Measurements from ENCODE around the gene OSTN. TPM values are rescaled to one million over a fixed set of nuclear protein-coding genes. Genes with fewer than 3 reads are reported as not detected.

Gene OSTN
- total RNA-seq, 4 donors from 2014 or later: not detected

GRCh38 chr3:191246630-191247029, 47.6 kb downstream of the OSTN start:
- intact Hi-C loops (cut with DNase I): no loop called here
- 53% methylated on average over 1 of the region's 1 CpG for WGBS, 2 donors

DNA sequence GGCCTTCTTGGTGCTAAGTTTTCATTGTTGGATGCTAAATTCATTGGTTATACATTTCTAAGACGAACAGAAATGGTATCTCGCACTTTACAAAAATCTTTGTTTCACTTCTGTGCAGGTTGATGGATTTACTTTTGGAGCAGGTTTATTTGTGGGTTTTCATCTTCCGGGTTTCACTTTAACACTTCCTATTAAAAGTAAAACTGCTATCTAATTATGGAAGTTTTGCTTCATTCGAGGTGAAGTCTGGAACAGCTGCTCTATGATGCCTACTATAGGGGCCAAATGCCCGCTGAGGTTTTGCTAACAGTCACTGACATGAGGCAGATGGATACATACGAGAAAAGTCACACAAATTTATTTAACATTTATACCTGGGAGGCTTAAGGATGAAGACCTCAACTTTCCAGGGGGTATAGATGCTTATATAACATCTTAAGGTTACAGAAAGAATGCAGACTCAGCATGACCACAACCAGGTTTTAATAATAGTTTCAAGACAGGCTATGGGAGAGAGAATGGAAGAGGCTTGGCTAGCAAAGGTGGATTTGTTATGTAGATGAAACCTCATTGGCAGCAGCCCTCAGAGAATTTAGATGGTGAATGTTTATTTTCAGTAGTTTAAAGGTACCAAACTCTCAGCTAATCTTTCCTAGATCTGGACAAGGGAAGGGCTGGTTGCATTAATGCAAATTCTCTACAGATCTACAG, 54.2 kb downstream of the OSTN start:
- 61 to 82% methylated on average over 6 of the region's 6 CpGs for WGBS, 2 donors
- no peaks in the 10 kb centered on the region for H3K9me3 ChIP-seq
- no peak for DNase-seq
- H3K4me1 ChIP-seq: no peaks in the 10 kb centered on the region
- H3K4me3 ChIP-seq: no peak overlapping the region
- H3K27me3 ChIP-seq: no peaks in the 10 kb centered on the region
- H3K36me3 ChIP-seq: no peaks in the 10 kb centered on the region
- no peak overlapping the region for H3K27ac ChIP-seq
- TF ChIP-seq POLR2A (IDR thresholded peaks at IDR 0.05): no peak
- TF ChIP-seq, protein P1, sequence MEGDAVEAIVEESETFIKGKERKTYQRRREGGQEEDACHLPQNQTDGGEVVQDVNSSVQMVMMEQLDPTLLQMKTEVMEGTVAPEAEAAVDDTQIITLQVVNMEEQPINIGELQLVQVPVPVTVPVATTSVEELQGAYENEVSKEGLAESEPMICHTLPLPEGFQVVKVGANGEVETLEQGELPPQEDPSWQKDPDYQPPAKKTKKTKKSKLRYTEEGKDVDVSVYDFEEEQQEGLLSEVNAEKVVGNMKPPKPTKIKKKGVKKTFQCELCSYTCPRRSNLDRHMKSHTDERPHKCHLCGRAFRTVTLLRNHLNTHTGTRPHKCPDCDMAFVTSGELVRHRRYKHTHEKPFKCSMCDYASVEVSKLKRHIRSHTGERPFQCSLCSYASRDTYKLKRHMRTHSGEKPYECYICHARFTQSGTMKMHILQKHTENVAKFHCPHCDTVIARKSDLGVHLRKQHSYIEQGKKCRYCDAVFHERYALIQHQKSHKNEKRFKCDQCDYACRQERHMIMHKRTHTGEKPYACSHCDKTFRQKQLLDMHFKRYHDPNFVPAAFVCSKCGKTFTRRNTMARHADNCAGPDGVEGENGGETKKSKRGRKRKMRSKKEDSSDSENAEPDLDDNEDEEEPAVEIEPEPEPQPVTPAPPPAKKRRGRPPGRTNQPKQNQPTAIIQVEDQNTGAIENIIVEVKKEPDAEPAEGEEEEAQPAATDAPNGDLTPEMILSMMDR (IDR thresholded peaks at IDR 0.05): no peak
- intact Hi-C loops (cut with DNase I): no loop called here

More at GRCh38 chr3:191246630-191247029, 47.6 kb downstream of the OSTN start:
- H3K36me3 ChIP-seq: no peaks in the 10 kb centered on the region
- H3K4me1 ChIP-seq: no peaks in the 10 kb centered on the region
- no peaks in the 10 kb centered on the region for H3K9me3 ChIP-seq
- H3K27me3 ChIP-seq: no peaks in the 10 kb centered on the region
- DNase-seq: no peak
- no peak for TF ChIP-seq POLR2A (IDR thresholded peaks at IDR 0.05)
- H3K4me3 ChIP-seq: no peak overlapping the region
- H3K27ac ChIP-seq: no peak overlapping the region

- DNase-seq: no peak
- no peaks in the 10 kb centered on the region for H3K4me1 ChIP-seq
- no peak overlapping the region for H3K4me3 ChIP-seq
- no peaks in the 10 kb centered on the region for H3K36me3 ChIP-seq
- 42 to 89% methylated on average over 3 of the region's 3 CpGs for WGBS, 2 donors
- no peaks in the 10 kb centered on the region for H3K27me3 ChIP-seq
- no peaks in the 10 kb centered on the region for H3K9me3 ChIP-seq
- TF ChIP-seq, protein P1 (IDR thresholded peaks at IDR 0.05): no peak
- no peak for TF ChIP-seq POLR2A (IDR thresholded peaks at IDR 0.05)
- intact Hi-C loops (cut with DNase I): no loop called here
- H3K27ac ChIP-seq: no peak overlapping the region
Measured at GRCh38 chr3:191254098-191254873, 55.2 kb downstream of the OSTN start.

DNA sequence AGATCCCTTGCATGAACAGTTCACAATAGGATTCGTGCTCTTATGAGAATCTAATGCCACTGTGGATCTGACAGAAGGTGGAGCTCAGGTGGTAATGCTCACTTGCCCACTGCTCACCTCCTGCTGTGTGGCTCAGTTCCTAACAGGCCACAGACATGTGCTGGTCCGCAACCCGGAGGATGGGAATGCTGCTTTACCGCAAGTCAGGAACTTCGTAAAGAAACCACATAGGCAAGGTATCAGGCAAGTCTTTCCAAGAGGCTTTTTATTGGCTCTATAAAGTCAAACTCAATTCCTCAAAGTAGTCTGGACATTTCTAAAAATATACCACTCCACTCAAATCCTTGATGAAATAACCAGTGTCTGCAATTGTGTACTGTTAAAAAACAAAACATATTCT, 56.1 kb downstream of the OSTN start:
- intact Hi-C loops (cut with DNase I): no loop called here
- DNase-seq: no peak
- WGBS, 2 donors: 89 to 96% methylated on average over 5 of the region's 5 CpGs

DNA sequence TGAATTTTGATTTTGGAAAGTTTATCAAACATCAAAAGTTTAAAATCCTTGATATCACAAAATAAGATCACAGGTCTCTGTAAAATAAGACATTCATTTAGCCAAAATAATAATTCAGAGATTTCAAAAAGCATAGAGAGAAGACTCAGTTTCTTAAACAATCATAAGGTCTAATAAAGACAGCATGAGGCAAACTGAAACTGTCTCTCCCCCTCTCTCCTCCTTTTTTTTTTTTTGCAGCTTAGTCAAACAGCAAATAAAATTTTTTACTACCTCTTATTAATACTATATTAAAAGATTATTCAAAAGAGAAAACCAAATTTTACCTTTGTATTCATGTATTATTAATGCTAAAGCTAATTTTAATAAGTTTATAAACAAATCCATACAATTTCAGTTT, 57.4 kb downstream of the OSTN start:
- Histone ChIP-seq H3K27ac (no peak overlapping the region), H3K36me3 (no peaks in the 10 kb centered on the region), H3K4me1 (no peaks in the 10 kb centered on the region), H3K9me3 (no peaks in the 10 kb centered on the region), H3K4me3 (no peak overlapping the region), H3K27me3 (no peaks in the 10 kb centered on the region)
- DNase-seq: no peak
- no peak for TF ChIP-seq POLR2A (IDR thresholded peaks at IDR 0.05)
- TF ChIP-seq, protein P1 (IDR thresholded peaks at IDR 0.05): no peak
- intact Hi-C loops (cut with DNase I): no loop called here

More for the DNA sequence above, 56.1 kb downstream of the OSTN start:
- Histone ChIP-seq H3K27ac (no peak overlapping the region), H3K4me3 (no peak overlapping the region), H3K4me1 (no peaks in the 10 kb centered on the region), H3K36me3 (no peaks in the 10 kb centered on the region), H3K9me3 (no peaks in the 10 kb centered on the region), H3K27me3 (no peaks in the 10 kb centered on the region)
- TF ChIP-seq POLR2A (IDR thresholded peaks at IDR 0.05): no peak
- TF ChIP-seq, protein P1 (IDR thresholded peaks at IDR 0.05): no peak
